H1 (cell line): ENCODE results near the gene AKAP12. TPM values are rescaled to one million over a fixed set of nuclear protein-coding genes. Genes with fewer than 3 reads are reported as not detected.

Source experiments
- BACH1 ChIP-seq: IDR thresholded peaks from 2 replicates; pipeline ENCODE4 v1.6.1; 2012; ENCODE audit warnings: low read length, improper control_type of control experiment
- NANOG ChIP-seq: IDR thresholded peaks from 2 replicates; pipeline ENCODE4 v1.6.1; 2011; ENCODE audit warnings: low read length, low read depth, mild to moderate bottlenecking, inconsistent platforms; ENCODE audit not compliant: insufficient read depth, poor library complexity, severe bottlenecking
- SIN3A ChIP-seq, 2 experiments: IDR thresholded peaks in 1 of 2; conservative IDR thresholded peaks in 1 of 2; 2 replicates each; pipeline ENCODE4 v1.6.1; 2011 to 2012; ENCODE audit warnings: low read length in 2 of 2, improper control_type of control experiment in 1 of 2, low read depth in 1 of 2, mild to moderate bottlenecking in 1 of 2
- SP2 ChIP-seq: IDR thresholded peaks from 2 replicates; pipeline ENCODE4 v1.6.1; 2012; ENCODE audit warnings: mild to moderate bottlenecking, low read length, inconsistent platforms
- polyA plus RNA-seq, 7 experiments: library from polyadenylated mRNA; depleted of rRNA in 3 of 7; stranded (reverse) in 5 of 7; unstranded in 2 of 7; fragments of >200 nt in 5 of 7; fragments of 200-250 nt in 2 of 7; gene quantifications; 1 replicate in 5 of 7; 2 replicates in 1 of 7; 4 replicates in 1 of 7; pipeline versions ENCODE4 v1.2.1 to v1.2.3, GENCODE V29; 2011 to 2013; ENCODE audit warnings: missing spikeins in 2 of 7, mixed read lengths in 2 of 7
- total RNA-seq: library from RNA; stranded (reverse); fragmentation: NEBNext Ultra II Directional; extraction: Animal tissue kit (Norgen Biotek cat#: 25700); gene quantifications from 2 replicates; pipeline ENCODE4 v1.2.1, GENCODE V29; 2021

AKAP12 gene
- total and polyA plus RNA-seq, 2 of the 8 experiments (the other 6 are each of a cell fraction or from before 2014, with no cell fraction given), result 14.6 to 79.2 TPM

- TF ChIP-seq SIN3A (conservative IDR thresholded peaks at IDR 0.05 in 1 of 2, IDR thresholded peaks at IDR 0.05 in 1 of 2; ENCODE audit: low read depth in 1 of 2, low read length in 2 of 2), result no peak
- no peak for TF ChIP-seq BACH1
- no peak for TF ChIP-seq SP2
- no peak for TF ChIP-seq NANOG
These were observed 36.5 kb downstream of the AKAP12 start (continued) for GRCh38 chr6:151276112-151276740.
